Esophagus muscularis mucosa (tissue), 3 donors: ENCODE measurements around the gene IP6K3.

Experiments
- POLR2A ChIP-seq: fragments of 450-650 bp; IDR thresholded peaks from one replicate; pipeline ENCODE4 v1.6.1; 2017; ENCODE audit warnings: antibody characterized with exemption, moderate library complexity, mild to moderate bottlenecking, low read depth
- POLR2AphosphoS5 ChIP-seq, 2 donors: sonication (generic); formaldehyde crosslinking; IDR thresholded peaks; one replicate each; pipeline ENCODE4 v1.6.1; 2017; ENCODE audit warnings: antibody characterized with exemption in 2 of 2
- TF ChIP-seq, protein P1 (sequence below), 3 experiments: fragments of 200-600 bp in 2 of 3; fragments of 450-650 bp in 1 of 3; sonication (generic) in 2 of 3; IDR thresholded peaks; one replicate each; pipeline ENCODE4 v1.5.1; 2017 to 2019; ENCODE audit warnings: antibody characterized with exemption in 3 of 3, mild to moderate bottlenecking in 2 of 3, moderate library complexity in 1 of 3

DNA sequence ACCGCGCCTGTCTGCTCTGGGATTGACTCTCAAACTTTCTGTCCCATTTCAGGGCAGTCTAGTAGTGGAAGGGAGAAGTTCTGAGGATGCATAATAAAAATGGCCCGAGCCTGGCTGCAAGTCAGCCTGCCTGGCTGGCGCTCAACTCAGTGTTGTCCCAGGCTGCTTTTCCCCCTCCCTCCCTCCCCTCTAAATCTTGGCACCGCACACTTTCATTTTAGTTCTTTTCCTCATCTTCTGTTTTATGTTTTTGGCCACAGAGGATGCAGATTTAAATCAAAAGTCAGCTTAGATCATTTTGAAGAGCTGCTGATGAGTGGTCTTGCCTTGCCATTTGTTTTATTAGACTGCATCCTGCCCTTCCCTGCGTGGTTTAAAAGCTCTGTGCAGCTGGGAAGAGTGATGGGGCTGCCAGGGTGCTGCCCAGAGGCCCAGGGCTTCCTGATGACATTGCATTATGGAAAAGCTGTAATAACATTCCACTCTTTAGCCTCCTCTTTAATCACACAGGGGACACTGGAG lies 28.7 kb downstream of the IP6K3 start:
- TF ChIP-seq, protein P1, sequence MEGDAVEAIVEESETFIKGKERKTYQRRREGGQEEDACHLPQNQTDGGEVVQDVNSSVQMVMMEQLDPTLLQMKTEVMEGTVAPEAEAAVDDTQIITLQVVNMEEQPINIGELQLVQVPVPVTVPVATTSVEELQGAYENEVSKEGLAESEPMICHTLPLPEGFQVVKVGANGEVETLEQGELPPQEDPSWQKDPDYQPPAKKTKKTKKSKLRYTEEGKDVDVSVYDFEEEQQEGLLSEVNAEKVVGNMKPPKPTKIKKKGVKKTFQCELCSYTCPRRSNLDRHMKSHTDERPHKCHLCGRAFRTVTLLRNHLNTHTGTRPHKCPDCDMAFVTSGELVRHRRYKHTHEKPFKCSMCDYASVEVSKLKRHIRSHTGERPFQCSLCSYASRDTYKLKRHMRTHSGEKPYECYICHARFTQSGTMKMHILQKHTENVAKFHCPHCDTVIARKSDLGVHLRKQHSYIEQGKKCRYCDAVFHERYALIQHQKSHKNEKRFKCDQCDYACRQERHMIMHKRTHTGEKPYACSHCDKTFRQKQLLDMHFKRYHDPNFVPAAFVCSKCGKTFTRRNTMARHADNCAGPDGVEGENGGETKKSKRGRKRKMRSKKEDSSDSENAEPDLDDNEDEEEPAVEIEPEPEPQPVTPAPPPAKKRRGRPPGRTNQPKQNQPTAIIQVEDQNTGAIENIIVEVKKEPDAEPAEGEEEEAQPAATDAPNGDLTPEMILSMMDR (IDR thresholded peaks at IDR 0.05) = no peak
- TF ChIP-seq POLR2AphosphoS5 (IDR thresholded peaks at IDR 0.05) (no peak), POLR2A (no peak)
